ENCODE data around the gene CD40.

The CD40 gene

GRCh38 chr20:46084805-46085178 lies 33.3 kb upstream of the CD40 start:
- no peak overlapping the region for H3K9ac ChIP-seq (ENCODE audit: low read length)
- TF ChIP-seq EZH2phosphoT487 (conservative IDR thresholded peaks at IDR 0.05; ENCODE audit: low read length) = no peak
- no peak for TF ChIP-seq CTCF (IDR thresholded peaks at IDR 0.05; ENCODE audit: insufficient read depth, low read length, poor library complexity, severe bottlenecking)
- H2AFZ ChIP-seq (ENCODE audit: low read depth, low read length, severe bottlenecking) = no peak overlapping the region
- no peaks in the 10 kb centered on the region for H3K9me3 ChIP-seq (ENCODE audit: insufficient read depth, low read length)
- no peaks in the 10 kb centered on the region for H3K36me3 ChIP-seq (ENCODE audit: low read length)
- no peak overlapping the region for H3K4me2 ChIP-seq (ENCODE audit: low read depth, low read length, poor library complexity, severe bottlenecking)
- H3K79me2 ChIP-seq (ENCODE audit: insufficient read depth, low read length) = peaks cover 97% of the 10 kb centered on the region
- peaks cover 9% of the 10 kb centered on the region; the same call in 1 of the 2 replicates for H3F3A ChIP-seq (ENCODE audit: insufficient read depth)
- H3K27ac ChIP-seq (ENCODE audit: low read depth, low read length) = no peak overlapping the region
- peaks cover 70% of the 10 kb centered on the region for H4K20me1 ChIP-seq (ENCODE audit: low read depth, low read length)
- no peak overlapping the region for H3K4me3 ChIP-seq (ENCODE audit: insufficient read depth, low read length, poor library complexity, severe bottlenecking)
- H3K27me3 ChIP-seq (ENCODE audit: low read length) = no peaks in the 10 kb centered on the region
- H3K9me2 ChIP-seq (replicated peaks; ENCODE audit: insufficient read depth, low read length) = no peaks in the 10 kb centered on the region

- no peak overlapping the region for H3K4me3 ChIP-seq (ENCODE audit: insufficient read depth, low read length, poor library complexity, severe bottlenecking)
- H2AFZ ChIP-seq (ENCODE audit: low read depth, low read length, severe bottlenecking) = no peak overlapping the region
- H3K27ac ChIP-seq (ENCODE audit: low read depth, low read length) = no peak overlapping the region
- H3K27me3 ChIP-seq (ENCODE audit: low read length) = no peaks in the 10 kb centered on the region
- no peaks in the 10 kb centered on the region for H3K36me3 ChIP-seq (ENCODE audit: low read length)
- TF ChIP-seq CTCF (IDR thresholded peaks at IDR 0.05; ENCODE audit: insufficient read depth, low read length, poor library complexity, severe bottlenecking) = no peak
- TF ChIP-seq EZH2phosphoT487 (conservative IDR thresholded peaks at IDR 0.05; ENCODE audit: low read length) = no peak
- H3K9me3 ChIP-seq (ENCODE audit: insufficient read depth, low read length) = no peaks in the 10 kb centered on the region
- peaks cover 9% of the 10 kb centered on the region; the same call in 1 of the 2 replicates for H3F3A ChIP-seq (ENCODE audit: insufficient read depth)
- peaks cover 92% of the 10 kb centered on the region for H3K79me2 ChIP-seq (ENCODE audit: insufficient read depth, low read length)
- no peaks in the 10 kb centered on the region for H3K9me2 ChIP-seq (replicated peaks; ENCODE audit: insufficient read depth, low read length)
- no peak overlapping the region for H3K9ac ChIP-seq (ENCODE audit: low read length)
- peaks cover 67% of the 10 kb centered on the region for H4K20me1 ChIP-seq (ENCODE audit: low read depth, low read length)
- no peak overlapping the region for H3K4me2 ChIP-seq (ENCODE audit: low read depth, low read length, poor library complexity, severe bottlenecking)
Measured at GRCh38 chr20:46085179-46085851, 32.8 kb upstream of the CD40 start.

- no peak for TF ChIP-seq EZH2phosphoT487 (conservative IDR thresholded peaks at IDR 0.05; ENCODE audit: low read length)
- no peak for TF ChIP-seq CTCF (IDR thresholded peaks at IDR 0.05; ENCODE audit: insufficient read depth, low read length, poor library complexity, severe bottlenecking)
- Histone ChIP-seq H2AFZ (ENCODE audit: low read depth, low read length, severe bottlenecking) (no peak overlapping the region), H3K79me2 (ENCODE audit: insufficient read depth, low read length) (peaks cover 73% of the 10 kb centered on the region), H3K36me3 (ENCODE audit: low read length) (no peaks in the 10 kb centered on the region), H3F3A (ENCODE audit: insufficient read depth) (0 out of 2 replicates have a peak, but pooled peaks cover 9% of the 10 kb centered on the region), H4K20me1 (ENCODE audit: low read depth, low read length) (peaks cover 49% of the 10 kb centered on the region; the same call in 1 of the 2 replicates), H3K9me2 (replicated peaks; ENCODE audit: insufficient read depth, low read length) (no peaks in the 10 kb centered on the region), H3K27me3 (ENCODE audit: low read length) (no peaks in the 10 kb centered on the region), H3K9ac (ENCODE audit: low read length) (no peak overlapping the region), H3K4me2 (ENCODE audit: low read depth, low read length, poor library complexity, severe bottlenecking) (no peak overlapping the region), H3K27ac (ENCODE audit: low read depth, low read length) (no peak overlapping the region), H3K9me3 (ENCODE audit: insufficient read depth, low read length) (no peaks in the 10 kb centered on the region), H3K4me3 (ENCODE audit: insufficient read depth, low read length, poor library complexity, severe bottlenecking) (no peak overlapping the region)
Measured at GRCh38 chr20:46087161-46087560, 31.0 kb upstream of the CD40 start.
